Upper lobe of left lung (tissue), 4 donors: ENCODE measurements around the gene VEZT.

ENCODE experiments used
- CTCF ChIP-seq, 6 experiments: fragments of 450-650 bp in 4 of 6; fragments of 200-600 bp in 2 of 6; sonication (generic) in 2 of 6; IDR thresholded peaks; one replicate each; pipeline ENCODE4 v1.5.1; 2016 to 2019; ENCODE audit warnings: antibody characterized with exemption in 6 of 6
- POLR2AphosphoS5 ChIP-seq, 2 donors: sonication (generic); formaldehyde crosslinking; IDR thresholded peaks; one replicate each; pipeline ENCODE4 v1.5.1; 2017; ENCODE audit warnings: antibody characterized with exemption in 2 of 2

GRCh38 chr12:95322326-95322725 lies 104.7 kb downstream of the VEZT start:
- no peak for TF ChIP-seq POLR2AphosphoS5 (IDR thresholded peaks at IDR 0.05)
- no peak for TF ChIP-seq CTCF (IDR thresholded peaks at IDR 0.05)
